GM12801 (cell line): ENCODE results near the gene EXOSC2.

ENCODE experiments used
- TF ChIP-seq, protein P1 (sequence below): IDR thresholded peaks from one replicate; pipeline ENCODE4 v1.5.1; 2011; ENCODE audit warnings: control low read depth; ENCODE audit not compliant: insufficient read length; ENCODE audit errors: extremely low read depth

EXOSC2 gene

GRCh38 chr9:130664251-130665028 lies 29.1 kb upstream of the EXOSC2 start, which contains the start of gene PRDM12:
Gene PRDM12 (plus strand): TSS chr9:130664594. CDS start chr9:130664654, 60 bp downstream.
- TF ChIP-seq, protein P1, sequence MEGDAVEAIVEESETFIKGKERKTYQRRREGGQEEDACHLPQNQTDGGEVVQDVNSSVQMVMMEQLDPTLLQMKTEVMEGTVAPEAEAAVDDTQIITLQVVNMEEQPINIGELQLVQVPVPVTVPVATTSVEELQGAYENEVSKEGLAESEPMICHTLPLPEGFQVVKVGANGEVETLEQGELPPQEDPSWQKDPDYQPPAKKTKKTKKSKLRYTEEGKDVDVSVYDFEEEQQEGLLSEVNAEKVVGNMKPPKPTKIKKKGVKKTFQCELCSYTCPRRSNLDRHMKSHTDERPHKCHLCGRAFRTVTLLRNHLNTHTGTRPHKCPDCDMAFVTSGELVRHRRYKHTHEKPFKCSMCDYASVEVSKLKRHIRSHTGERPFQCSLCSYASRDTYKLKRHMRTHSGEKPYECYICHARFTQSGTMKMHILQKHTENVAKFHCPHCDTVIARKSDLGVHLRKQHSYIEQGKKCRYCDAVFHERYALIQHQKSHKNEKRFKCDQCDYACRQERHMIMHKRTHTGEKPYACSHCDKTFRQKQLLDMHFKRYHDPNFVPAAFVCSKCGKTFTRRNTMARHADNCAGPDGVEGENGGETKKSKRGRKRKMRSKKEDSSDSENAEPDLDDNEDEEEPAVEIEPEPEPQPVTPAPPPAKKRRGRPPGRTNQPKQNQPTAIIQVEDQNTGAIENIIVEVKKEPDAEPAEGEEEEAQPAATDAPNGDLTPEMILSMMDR = no peak

GRCh38 chr9:130665029-130665430 lies 28.6 kb upstream of the EXOSC2 start:
- TF ChIP-seq, protein P1 = no peak

DNA sequence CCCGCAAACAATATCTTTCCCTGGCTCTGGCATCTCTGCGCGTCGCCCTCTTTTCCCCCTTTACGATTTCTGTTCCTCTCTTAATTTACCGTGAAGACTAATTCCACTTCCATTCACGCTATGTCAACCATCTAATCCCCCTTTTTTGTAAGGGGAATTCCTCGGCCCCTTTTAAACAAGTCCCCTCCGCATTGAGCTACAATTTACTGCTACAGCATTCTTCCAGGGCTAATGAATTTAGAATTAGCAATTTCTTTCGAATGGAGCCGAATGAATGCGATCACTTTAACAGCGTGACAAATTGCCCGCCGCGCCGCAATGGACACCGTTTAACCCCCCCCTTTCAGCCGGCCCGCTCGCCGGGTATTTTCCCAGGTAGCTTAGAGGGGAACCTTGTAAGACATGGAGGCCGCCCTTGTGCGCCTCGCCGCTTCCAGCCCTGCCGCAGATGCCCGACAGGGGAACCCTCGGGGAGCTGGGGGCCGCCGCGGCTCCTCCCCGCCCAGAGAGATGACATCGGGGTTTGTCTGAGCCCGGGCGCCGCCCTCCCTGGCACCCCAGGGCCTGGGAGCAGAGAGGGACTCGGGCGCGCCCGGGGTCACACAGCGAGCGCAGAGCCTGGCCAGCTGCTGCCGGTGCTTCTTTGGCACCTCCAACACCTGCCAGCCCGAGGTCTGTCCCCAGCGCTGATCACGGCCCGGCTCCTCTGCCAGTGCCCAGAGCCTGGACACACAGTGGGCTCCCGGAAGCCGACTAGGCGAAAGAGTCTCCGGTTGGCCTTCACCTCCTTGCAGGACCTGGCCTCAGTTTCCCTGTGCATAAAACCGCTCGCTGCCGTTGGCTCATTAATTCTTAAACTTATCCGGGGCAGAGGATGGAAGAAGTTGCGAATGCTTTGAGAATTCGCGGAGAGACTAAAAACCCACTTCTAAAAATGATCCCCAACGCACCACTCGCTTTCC lies 27.9 kb upstream of the EXOSC2 start:
- TF ChIP-seq, protein P1 = no peak

- TF ChIP-seq, protein P1 = no peak
These were observed 27.0 kb upstream of the EXOSC2 start for GRCh38 chr9:130666393-130667119.

- TF ChIP-seq, protein P1 = no peak
These were observed 26.5 kb upstream of the EXOSC2 start for GRCh38 chr9:130667120-130667435.

DNA sequence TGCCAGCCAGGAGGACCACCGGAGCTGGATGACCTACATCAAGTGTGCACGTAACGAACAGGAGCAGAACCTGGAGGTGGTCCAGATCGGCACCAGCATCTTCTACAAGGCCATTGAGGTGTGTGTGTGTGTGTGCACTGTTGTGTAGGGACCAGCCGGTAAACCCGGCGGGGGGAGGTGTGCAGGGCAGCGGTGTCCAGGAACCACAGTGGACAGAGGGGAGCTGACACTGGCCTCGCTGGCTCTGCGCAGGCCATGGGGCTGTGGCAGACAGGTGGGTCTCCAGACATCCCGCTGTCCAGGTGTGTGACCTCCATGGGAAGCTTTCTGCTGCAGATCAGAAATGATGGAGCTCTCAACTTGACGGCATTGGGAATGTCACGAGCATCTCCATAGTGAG lies 25.4 kb upstream of the EXOSC2 start:
- TF ChIP-seq, protein P1 = no peak

GRCh38 chr9:130668659-130669058 lies 24.9 kb upstream of the EXOSC2 start:
- TF ChIP-seq, protein P1 = no peak
